H1 (cell line): ENCODE measurements around the gene TPP2. TPM values are rescaled to one million over a fixed set of nuclear protein-coding genes. Genes with fewer than 3 reads are reported as not detected.

Experiments used
- CTCF ChIA-PET: fragments of 300-600 bp; sonication (Branson Sonifier 250); formaldehyde crosslinking; loops from one replicate; lab custom pipeline; 2021; ENCODE audit not compliant: partially characterized antibody; lab: Charles Lee
- POLR2A ChIA-PET: fragments of 300-600 bp; sonication (Branson Sonifier 250); formaldehyde crosslinking; loops from one replicate; lab custom pipeline; 2021; ENCODE audit warnings: inconsistent platforms; ENCODE audit not compliant: partially characterized antibody; lab: Charles Lee
- DNase-seq, 2 experiments: peaks; one replicate each; pipeline versions ENCODE4 v3.0.0 to v3.0.0-alpha.2; 2010 to 2022; ENCODE audit warnings: low spot score in 2 of 2, low read depth in 1 of 2, mixed read lengths in 1 of 2
- FAIRE-seq: peaks from 2 replicates; lab custom pipeline; 2011; peaks lifted over from hg19 to GRCh38; lab: Jason Lieb, UNC
- H2AFZ ChIP-seq: 2 replicates; pipeline ENCODE4 v1.8.1; 2012; ENCODE audit warnings: low read length, inconsistent platforms
- H2AK5ac ChIP-seq: 2 replicates; pipeline ENCODE4 v1.6.1; 2013; ENCODE audit warnings: low read depth, low read length
- H2BK120ac ChIP-seq: replicated peaks from 2 replicates; pipeline ENCODE3; 2013; ENCODE audit warnings: low read depth, low read length, inconsistent platforms
- H2BK12ac ChIP-seq: 2 replicates; pipeline ENCODE4 v1.6.1; 2013; ENCODE audit warnings: low read depth, low read length
- H2BK15ac ChIP-seq: 2 replicates; pipeline ENCODE4 v1.6.1; 2013; ENCODE audit warnings: low read length
- H2BK20ac ChIP-seq: 2 replicates; pipeline ENCODE4 v1.6.1; 2013; ENCODE audit warnings: low read length
- H2BK5ac ChIP-seq: 2 replicates; pipeline ENCODE4 v1.6.1; 2013; ENCODE audit warnings: low read depth, low read length
- H3K14ac ChIP-seq: 2 replicates; pipeline ENCODE4 v1.6.1; 2013; ENCODE audit warnings: inconsistent platforms; ENCODE audit not compliant: insufficient read length
- H3K18ac ChIP-seq: 2 replicates; pipeline ENCODE4 v1.6.1; 2013; ENCODE audit warnings: low read length; ENCODE audit errors: extremely low read depth
- H3K23ac ChIP-seq: 2 replicates; pipeline ENCODE4 v1.6.1; 2013; ENCODE audit warnings: inconsistent platforms; ENCODE audit not compliant: insufficient read length
- H3K23me2 ChIP-seq: 2 replicates; pipeline ENCODE4 v1.6.1; 2013; ENCODE audit warnings: low read depth, low read length
- H3K27ac ChIP-seq: 2 replicates; pipeline ENCODE4 v1.6.1; 2011; ENCODE audit warnings: low read depth, low read length, inconsistent platforms
- H3K27me3 ChIP-seq, 4 experiments: replicated peaks in 1 of 4; 1 replicate in 1 of 4; 2 replicates in 3 of 4; pipeline versions ENCODE4 v1.6.1 to v1.8.1; 2011 to 2013; ENCODE audit warnings: low read length in 3 of 4, mild to moderate bottlenecking in 3 of 4, inconsistent platforms in 2 of 4, mixed read lengths in 2 of 4, moderate library complexity in 1 of 4; ENCODE audit not compliant: control insufficient read depth in 3 of 4, insufficient read depth in 3 of 4; ENCODE audit errors: extremely low read depth in 1 of 4
- H3K36me3 ChIP-seq, 4 experiments: 2 replicates each; pipeline versions ENCODE4 v1.6.1 to v1.8.1; 2011 to 2013; ENCODE audit warnings: mild to moderate bottlenecking in 4 of 4, low read length in 3 of 4, moderate library complexity in 2 of 4, control low read depth in 1 of 4, inconsistent platforms in 1 of 4; ENCODE audit not compliant: insufficient read depth in 4 of 4, control insufficient read depth in 2 of 4
- H3K4ac ChIP-seq: replicated peaks from 2 replicates; pipeline ENCODE3; 2013; ENCODE audit warnings: low read length, low read depth, mixed read lengths, inconsistent platforms; ENCODE audit not compliant: insufficient read length
- H3K4me1 ChIP-seq, 4 experiments: replicated peaks in 1 of 4; 1 replicate in 1 of 4; 2 replicates in 3 of 4; pipeline versions ENCODE4 v1.6.1 to v1.8.1; 2011 to 2013; ENCODE audit warnings: low read length in 3 of 4, inconsistent platforms in 2 of 4, mixed read lengths in 1 of 4; ENCODE audit not compliant: insufficient read depth in 4 of 4, control insufficient read depth in 3 of 4
- H3K4me2 ChIP-seq, 2 experiments: 2 replicates each; pipeline versions ENCODE4 v1.6.1 to v1.8.1; 2011 to 2013; ENCODE audit warnings: low read depth in 2 of 2, low read length in 2 of 2, control low read depth in 1 of 2, inconsistent platforms in 1 of 2, mild to moderate bottlenecking in 1 of 2; ENCODE audit not compliant: insufficient read depth in 1 of 2
- H3K4me3 ChIP-seq, 4 experiments: fragments of 200-600, 300-600 bp in 1 of 4; sonication (generic), shearing (Covaris generic), sonication (Bioruptor Twin) in 1 of 4; 2 replicates each; pipeline versions ENCODE4 v1.5.1 to v1.8.1; 2011 to 2016; ENCODE audit warnings: low read length in 4 of 4, low read depth in 3 of 4, control low read depth in 2 of 4, inconsistent platforms in 2 of 4, mild to moderate bottlenecking in 2 of 4, mixed read lengths in 1 of 4, moderate library complexity in 1 of 4; ENCODE audit not compliant: insufficient read depth in 2 of 4; ENCODE audit errors: extremely low read depth in 1 of 4
- H3K56ac ChIP-seq: replicated peaks from 2 replicates; pipeline ENCODE3; 2013; ENCODE audit warnings: low read depth, mild to moderate bottlenecking, mixed read lengths, low read length, inconsistent platforms; ENCODE audit not compliant: insufficient read length
- H3K79me1 ChIP-seq: 2 replicates; pipeline ENCODE4 v1.6.1; 2013; ENCODE audit warnings: low read depth, low read length, control low read depth
- H3K79me2 ChIP-seq, 2 experiments: 2 replicates each; pipeline versions ENCODE4 v1.6.1 to v1.8.1; 2012 to 2013; ENCODE audit warnings: low read length in 2 of 2, mild to moderate bottlenecking in 2 of 2, inconsistent platforms in 1 of 2; ENCODE audit not compliant: insufficient read depth in 2 of 2, control insufficient read depth in 1 of 2
- H3K9ac ChIP-seq, 4 experiments: replicated peaks in 1 of 4; 1 replicate in 1 of 4; 2 replicates in 3 of 4; pipeline versions ENCODE4 v1.6.1 to v1.8.1; 2011 to 2013; ENCODE audit warnings: low read depth in 3 of 4, low read length in 3 of 4, control low read depth in 2 of 4, mild to moderate bottlenecking in 2 of 4, moderate library complexity in 2 of 4, inconsistent platforms in 1 of 4; ENCODE audit errors: extremely low read depth in 1 of 4
- H3K9me3 ChIP-seq, 2 experiments: 2 replicates each; pipeline versions ENCODE4 v1.6.1 to v1.8.1; 2012 to 2013; ENCODE audit warnings: mild to moderate bottlenecking in 2 of 2, moderate library complexity in 2 of 2, control low read depth in 1 of 2, inconsistent platforms in 1 of 2, low read depth in 1 of 2, low read length in 1 of 2, mixed read lengths in 1 of 2; ENCODE audit not compliant: insufficient read depth in 2 of 2
- H4K20me1 ChIP-seq, 2 experiments: replicated peaks in 1 of 2; 2 replicates each; pipeline versions ENCODE3 to v1.8.1; 2011 to 2013; ENCODE audit warnings: inconsistent platforms in 2 of 2, low read length in 2 of 2, mild to moderate bottlenecking in 1 of 2; ENCODE audit not compliant: insufficient read depth in 2 of 2, control insufficient read depth in 1 of 2
- H4K5ac ChIP-seq: 2 replicates; pipeline ENCODE4 v1.6.1; 2013; ENCODE audit warnings: low read length, low read depth, mixed read lengths, inconsistent platforms; ENCODE audit not compliant: insufficient read length
- H4K8ac ChIP-seq: 2 replicates; pipeline ENCODE4 v1.8.0; 2013; ENCODE audit warnings: mild to moderate bottlenecking, moderate library complexity, low read length, inconsistent platforms; ENCODE audit not compliant: insufficient read depth; ENCODE audit errors: extremely low read depth
- H4K91ac ChIP-seq: replicated peaks from 2 replicates; pipeline ENCODE3; 2013; ENCODE audit warnings: low read length, mixed read lengths, inconsistent platforms; ENCODE audit not compliant: insufficient read length
- HDAC2 ChIP-seq, 2 experiments: fragments of 300-600 bp in 1 of 2; sonication (generic) in 1 of 2; IDR thresholded peaks; 2 replicates each; pipeline ENCODE4 v1.6.1; 2011 to 2012; ENCODE audit warnings: low read depth in 2 of 2, low read length in 2 of 2, mild to moderate bottlenecking in 2 of 2, moderate library complexity in 2 of 2, borderline replicate concordance in 1 of 2, inconsistent platforms in 1 of 2
- JUN ChIP-seq: IDR thresholded peaks from 2 replicates; pipeline ENCODE4 v1.6.1; 2011; ENCODE audit warnings: low read depth, mild to moderate bottlenecking, improper control_type of control experiment, low read length
- POLR2A ChIP-seq, 2 experiments: IDR thresholded peaks; 1 replicate in 1 of 2; 2 replicates in 1 of 2; pipeline ENCODE4 v1.6.1; 2011; ENCODE audit warnings: low read depth in 2 of 2, low read length in 2 of 2, mild to moderate bottlenecking in 2 of 2; ENCODE audit errors: control extremely low read depth in 1 of 2
- POLR2AphosphoS5 ChIP-seq: IDR thresholded peaks from 2 replicates; pipeline ENCODE4 v1.6.1; 2011; ENCODE audit warnings: low read depth, low read length
- RFX5 ChIP-seq: IDR thresholded peaks from 2 replicates; pipeline ENCODE4 v1.6.1; 2011; ENCODE audit warnings: low read depth, low read length, improper control_type of control experiment, borderline replicate concordance
- YY1 ChIP-seq: IDR thresholded peaks from 2 replicates; pipeline ENCODE4 v1.6.1; 2011; ENCODE audit warnings: low read depth, mild to moderate bottlenecking, low read length
- WGBS, 2 experiments: shearing (Covaris generic) in 1 of 2; methylation state at CpG; one replicate each; pipeline versions ENCODE4 v1.1.6 to v1.1.7; 2013 to 2015; ENCODE audit warnings: low lambda C conversion rate in 2 of 2, mixed read lengths in 2 of 2, inconsistent platforms in 1 of 2, low coverage in 1 of 2, missing lambda C conversion rate in 1 of 2; ENCODE audit not compliant: insufficient replicate concordance in 2 of 2, insufficient coverage in 1 of 2, insufficient read length in 1 of 2; ENCODE audit errors: extremely low coverage in 1 of 2, missing lambda C conversion rate in 1 of 2; 5-methylcytosine and 5-hydroxymethylcytosine counted together
- polyA plus RNA-seq, 7 experiments: library from polyadenylated mRNA; depleted of rRNA in 3 of 7; stranded (reverse) in 5 of 7; unstranded in 2 of 7; fragments of >200 nt in 5 of 7; fragments of 200-250 nt in 2 of 7; gene quantifications; 1 replicate in 5 of 7; 2 replicates in 1 of 7; 4 replicates in 1 of 7; pipeline versions ENCODE4 v1.2.1 to v1.2.3, GENCODE V29; 2011 to 2013; ENCODE audit warnings: missing spikeins in 2 of 7, mixed read lengths in 2 of 7
- total RNA-seq: library from RNA; stranded (reverse); fragmentation: NEBNext Ultra II Directional; extraction: Animal tissue kit (Norgen Biotek cat#: 25700); gene quantifications from 2 replicates; pipeline ENCODE4 v1.2.1, GENCODE V29; 2021
- TF ChIP-seq, protein P1 (sequence below): IDR thresholded peaks from 2 replicates; pipeline ENCODE4 v1.6.1; 2012; ENCODE audit warnings: inconsistent platforms

TPP2 gene
- total and polyA plus RNA-seq, 2 of the 8 experiments (the other 6 are each of a cell fraction or from before 2014, with no cell fraction given), result 15.9 to 85.7 TPM

- no peak overlapping the region for H2AFZ ChIP-seq
Observed at GRCh38 chr13:102643656-102644055, 46.9 kb downstream of the TPP2 start.

More at GRCh38 chr13:102643656-102644055, 46.9 kb downstream of the TPP2 start:
- Histone ChIP-seq H3K4me3 (no peak overlapping the region), H3K79me1 (no peaks in the 10 kb centered on the region), H2BK12ac (no peak overlapping the region), H4K20me1 (no peaks in the 10 kb centered on the region), H3K23ac (no peak overlapping the region), H2BK5ac (no peak overlapping the region), H3K9ac (no peak overlapping the region), H3K4me1 (no peaks in the 10 kb centered on the region), H3K14ac (no peak overlapping the region), H3K79me2 (no peaks in the 10 kb centered on the region), H4K8ac (no peak overlapping the region), H3K56ac (no peak overlapping the region), H3K4me2 (no peak overlapping the region), H3K27ac (no peak overlapping the region), H3K27me3 (no peaks in the 10 kb centered on the region), H4K91ac (no peak overlapping the region), H2BK20ac (no peak overlapping the region), H2BK15ac (no peak overlapping the region), H4K5ac (no peak overlapping the region), H3K18ac (no peak overlapping the region), H3K4ac (no peak overlapping the region), H3K23me2 (no peaks in the 10 kb centered on the region), H2BK120ac (no peak overlapping the region), H2AK5ac (no peak overlapping the region), H3K36me3 (peaks cover 9 to 94% (median 40%) of the 10 kb centered on the region in 4 experiments), H3K9me3 (no peaks in the 10 kb centered on the region)
- no peak for TF ChIP-seq POLR2A (IDR thresholded peaks at IDR 0.05; ENCODE audit: control extremely low read depth in 1 of 2, low read depth in 2 of 2, low read length in 2 of 2)
- no peak for TF ChIP-seq HDAC2 (IDR thresholded peaks at IDR 0.05; ENCODE audit: borderline replicate concordance in 1 of 2, low read depth in 2 of 2, low read length in 2 of 2)
- no peak for TF ChIP-seq YY1
- no peak for TF ChIP-seq JUN
- TF ChIP-seq POLR2AphosphoS5, result no peak
- TF ChIP-seq, protein P1, sequence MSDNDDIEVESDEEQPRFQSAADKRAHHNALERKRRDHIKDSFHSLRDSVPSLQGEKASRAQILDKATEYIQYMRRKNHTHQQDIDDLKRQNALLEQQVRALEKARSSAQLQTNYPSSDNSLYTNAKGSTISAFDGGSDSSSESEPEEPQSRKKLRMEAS, result no peak
- no peak for TF ChIP-seq RFX5
- DNase-seq, result no peak
- FAIRE-seq, result no peak
- CTCF ChIA-PET, result no interaction called here
- POLR2A ChIA-PET, result no interaction called here
- WGBS, 2 experiments, result 100% methylated on average over 1 of the region's 1 CpG; no CpG with 5 or more reads in 1 of the 2 experiments
